GM13977 (cell line): ENCODE measurements around the gene TMUB1.

Experiments
- DNase-seq: peaks from one replicate; pipeline ENCODE4 v3.0.0; 2012; ENCODE audit warnings: low spot score
- in situ Hi-C: fragments of 300-500 bp; cut with MboI; formaldehyde crosslinking; loops from one replicate; pipeline ENCODE4 v1.12.0; 2022; ENCODE audit warnings: low sequenced_read_pairs, low pct_unique_long_range_greater_than_20kb, mixed read lengths, inconsistent platforms; ENCODE audit not compliant: unreplicated experiment
- TF ChIP-seq, protein P1 (sequence below): IDR thresholded peaks from 2 replicates; pipeline ENCODE4 v1.5.1; 2012; ENCODE audit warnings: mild to moderate bottlenecking, control low read depth; ENCODE audit not compliant: insufficient read depth; ENCODE audit errors: extremely low read depth, missing control alignments

Gene TMUB1

GRCh38 chr7:151085329-151085690 is 2.0 kb upstream of the TMUB1 start:
- TF ChIP-seq, protein P1, sequence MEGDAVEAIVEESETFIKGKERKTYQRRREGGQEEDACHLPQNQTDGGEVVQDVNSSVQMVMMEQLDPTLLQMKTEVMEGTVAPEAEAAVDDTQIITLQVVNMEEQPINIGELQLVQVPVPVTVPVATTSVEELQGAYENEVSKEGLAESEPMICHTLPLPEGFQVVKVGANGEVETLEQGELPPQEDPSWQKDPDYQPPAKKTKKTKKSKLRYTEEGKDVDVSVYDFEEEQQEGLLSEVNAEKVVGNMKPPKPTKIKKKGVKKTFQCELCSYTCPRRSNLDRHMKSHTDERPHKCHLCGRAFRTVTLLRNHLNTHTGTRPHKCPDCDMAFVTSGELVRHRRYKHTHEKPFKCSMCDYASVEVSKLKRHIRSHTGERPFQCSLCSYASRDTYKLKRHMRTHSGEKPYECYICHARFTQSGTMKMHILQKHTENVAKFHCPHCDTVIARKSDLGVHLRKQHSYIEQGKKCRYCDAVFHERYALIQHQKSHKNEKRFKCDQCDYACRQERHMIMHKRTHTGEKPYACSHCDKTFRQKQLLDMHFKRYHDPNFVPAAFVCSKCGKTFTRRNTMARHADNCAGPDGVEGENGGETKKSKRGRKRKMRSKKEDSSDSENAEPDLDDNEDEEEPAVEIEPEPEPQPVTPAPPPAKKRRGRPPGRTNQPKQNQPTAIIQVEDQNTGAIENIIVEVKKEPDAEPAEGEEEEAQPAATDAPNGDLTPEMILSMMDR = no peak
- in situ Hi-C loops = no loop called here
- DNase-seq = no peak

GRCh38 chr7:151083824-151084160 is 499 bp upstream of the TMUB1 start:
- no peak for DNase-seq
- TF ChIP-seq, protein P1 = no peak
- in situ Hi-C loops = no loop called here

- in situ Hi-C loops = no loop called here
- DNase-seq = no peak
- TF ChIP-seq, protein P1 = no peak
Measured at GRCh38 chr7:151082141-151083070, 887 bp downstream of the TMUB1 start.

DNA sequence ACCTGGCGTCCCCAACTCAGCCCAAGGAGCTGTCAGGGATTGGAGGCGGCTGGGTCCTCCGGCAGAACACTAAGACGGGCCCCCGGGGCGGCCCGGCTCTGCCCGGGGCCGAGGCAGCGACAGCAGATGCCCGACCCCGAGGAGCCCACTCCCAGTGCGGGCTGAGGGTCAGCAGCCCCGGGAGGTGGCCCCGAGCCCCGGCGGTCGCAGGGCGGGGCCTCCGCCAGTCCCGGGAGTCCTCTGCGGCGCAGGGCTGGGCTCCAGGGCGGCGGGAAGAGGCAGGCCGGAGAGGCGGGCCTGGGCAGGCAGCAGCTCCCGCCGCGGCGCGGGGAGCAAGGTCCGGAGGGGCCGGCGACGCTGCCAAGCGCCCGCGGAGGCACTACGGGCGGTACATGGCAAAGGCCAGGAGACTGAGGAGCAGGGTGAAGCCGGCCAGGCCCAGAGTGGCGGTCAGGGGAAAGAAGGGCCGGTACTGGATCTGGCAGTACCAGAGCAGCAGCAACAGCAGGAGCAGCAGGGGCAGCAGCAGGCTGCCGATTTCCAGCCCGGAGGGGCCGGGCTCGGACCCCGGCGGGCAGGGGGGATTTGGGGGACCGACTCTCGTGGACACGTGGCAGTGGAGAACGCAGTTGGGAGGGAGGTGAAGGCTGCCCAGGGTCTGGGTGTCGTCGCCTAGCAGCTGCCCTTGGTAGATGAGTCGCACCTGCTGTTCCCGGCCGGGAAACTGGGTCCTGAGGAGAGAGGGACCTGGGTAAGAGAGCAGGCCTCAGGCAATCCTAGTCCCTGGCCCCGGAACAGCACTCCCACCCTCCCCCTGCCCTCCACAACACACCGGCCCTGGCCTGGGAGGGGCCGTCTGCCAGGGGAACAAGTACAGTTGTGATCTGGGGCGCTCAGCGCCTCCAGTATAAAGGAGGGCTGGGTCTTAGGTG is 1.9 kb downstream of the TMUB1 start:
- TF ChIP-seq, protein P1 = no peak
- in situ Hi-C loops = no loop called here
- DNase-seq = no peak

- in situ Hi-C loops = no loop called here
- peak; percentile 99 for DNase-seq
- TF ChIP-seq, protein P1 = no peak
Measured at GRCh38 chr7:151080522-151081169, 2.6 kb downstream of the TMUB1 start, which contains the start of gene FASTK. FASTK (minus strand) TSS chr7:151080809; CDS start chr7:151080766, 43 bp downstream.

- TF ChIP-seq, protein P1 = no peak
- no peak for DNase-seq
- in situ Hi-C loops = no loop called here
Measured at GRCh38 chr7:151080067-151080521, 3.2 kb downstream of the TMUB1 start.
